Skin epidermis (tissue), 12 donors: Measurements from ENCODE around the gene MPND.
A peak's percentile ranks its signal among the peaks of the same experiment; 100 is the strongest.

Source experiments
- H3K27ac ChIP-seq, 21 experiments: fragments of 200-600 bp; sonication (generic) in 11 of 21; one replicate each; pipeline ENCODE4 v1.5.0; 2020; ENCODE audit warnings: mild to moderate bottlenecking in 3 of 21, inconsistent platforms in 2 of 21, moderate library complexity in 2 of 21
- H3K4me3 ChIP-seq, 7 experiments: fragments of 200-600 bp; sonication (generic) in 2 of 7; one replicate each; pipeline ENCODE4 v1.5.0; 2020; ENCODE audit warnings: inconsistent platforms in 2 of 7, mild to moderate bottlenecking in 2 of 7, moderate library complexity in 1 of 7

Gene MPND

GRCh38 chr19:4362831-4363545 is 19.6 kb downstream of the MPND start:
- peak overlapping the region in 1 of 21 experiments; percentile 29 for H3K27ac ChIP-seq
- H3K4me3 ChIP-seq, result no peak overlapping the region

GRCh38 chr19:4363571-4364304 is 20.4 kb downstream of the MPND start:
- H3K27ac ChIP-seq, result peak overlapping the region in 2 of 21 experiments; percentile 17 to 29
- no peak overlapping the region for H3K4me3 ChIP-seq

- Histone ChIP-seq H3K4me3 (no peak overlapping the region), H3K27ac (peak overlapping the region in 2 of 21 experiments; percentile 30 to 31)
These were observed 22.0 kb downstream of the MPND start for GRCh38 chr19:4365341-4365740.

GRCh38 chr19:4365791-4366665 is 22.7 kb downstream of the MPND start:
- Histone ChIP-seq H3K4me3 (no peak overlapping the region), H3K27ac (peak overlapping the region in 2 of 21 experiments; percentile 30 to 31)

GRCh38 chr19:4366666-4367335 is 23.4 kb downstream of the MPND start:
- Histone ChIP-seq H3K4me3 (no peak overlapping the region), H3K27ac (peak overlapping the region in 8 of 21 experiments; percentile 31 to 95 (median 86))

GRCh38 chr19:4367336-4367723 is 24.0 kb downstream of the MPND start:
- peak overlapping the region in 12 of 21 experiments; percentile 79 to 95 (median 87) for H3K27ac ChIP-seq

GRCh38 chr19:4367781-4368127 is 24.4 kb downstream of the MPND start:
- no peak overlapping the region for H3K4me3 ChIP-seq
- peak overlapping the region in 17 of 21 experiments; percentile 74 to 95 (median 87) for H3K27ac ChIP-seq

More at GRCh38 chr19:4367336-4367723, 24.0 kb downstream of the MPND start:
- no peak overlapping the region for H3K4me3 ChIP-seq

- Histone ChIP-seq H3K4me3 (peak overlapping the region in 1 of 7 experiments; percentile 30), H3K27ac (peak overlapping the region in 19 of 21 experiments; percentile 74 to 95 (median 87))
These were observed 24.9 kb downstream of the MPND start for GRCh38 chr19:4368128-4368820.

GRCh38 chr19:4369109-4369887 is 25.9 kb downstream of the MPND start:
- Histone ChIP-seq H3K4me3 (peak overlapping the region; percentile 2 to 30 (median 25)), H3K27ac (peak overlapping the region in 20 of 21 experiments; percentile 74 to 95 (median 87))

GRCh38 chr19:4369888-4370260 is 26.5 kb downstream of the MPND start:
- Histone ChIP-seq H3K27ac (peak overlapping the region in 20 of 21 experiments; percentile 74 to 95 (median 87)), H3K4me3 (peak overlapping the region; percentile 2 to 30 (median 25))

GRCh38 chr19:4370418-4371041 is 27.2 kb downstream of the MPND start:
- H3K27ac ChIP-seq, result peak overlapping the region in 20 of 21 experiments; percentile 74 to 95 (median 87)

GRCh38 chr19:4371247-4372164 is 28.1 kb downstream of the MPND start:
- Histone ChIP-seq H3K4me3 (no peak overlapping the region), H3K27ac (peak overlapping the region in 15 of 21 experiments; percentile 76 to 95 (median 89))

More at GRCh38 chr19:4370418-4371041, 27.2 kb downstream of the MPND start:
- H3K4me3 ChIP-seq, result peak overlapping the region in 4 of 7 experiments; percentile 2 to 30 (median 26)

- Histone ChIP-seq H3K27ac (peak overlapping the region in 17 of 21 experiments; percentile 8 to 95 (median 87)), H3K4me3 (no peak overlapping the region)
These were observed 29.0 kb downstream of the MPND start for GRCh38 chr19:4372165-4373012.

- H3K4me3 ChIP-seq, result no peak overlapping the region
These were observed 29.6 kb downstream of the MPND start for GRCh38 chr19:4373013-4373367.

More at GRCh38 chr19:4373013-4373367, 29.6 kb downstream of the MPND start:
- peak overlapping the region in 18 of 21 experiments; percentile 74 to 95 (median 86) for H3K27ac ChIP-seq
